ENCODE results near the gene ADIPOQ.
A peak's percentile ranks its signal among the peaks of the same experiment; 100 is the strongest.
"Not testable (repeated sequence)": the region's sequence is repeated elsewhere in the genome, so short reads cannot be mapped to it uniquely, and the experiment has no call there.

Gene ADIPOQ

GRCh38 chr3:186895406-186895805, 52.9 kb downstream of the ADIPOQ start:
- no peak for DNase-seq (ENCODE audit: low read depth)
- no peak overlapping the region for H3K4me3 ChIP-seq (ENCODE audit: control insufficient read depth, low read depth, low read length)
- TF ChIP-seq CTCF (conservative IDR thresholded peaks at IDR 0.05; ENCODE audit: control insufficient read depth, insufficient read depth, low read depth, low read length) = no peak

- no peak for TF ChIP-seq CTCF (conservative IDR thresholded peaks at IDR 0.05; ENCODE audit: control insufficient read depth, insufficient read depth, low read depth, low read length)
- no peak overlapping the region for H3K4me3 ChIP-seq (ENCODE audit: control insufficient read depth, low read depth, low read length)
- no peak for DNase-seq (ENCODE audit: low read depth)
Observed at GRCh38 chr3:186896006-186896405, 53.5 kb downstream of the ADIPOQ start.

- TF ChIP-seq CTCF (conservative IDR thresholded peaks at IDR 0.05; ENCODE audit: control insufficient read depth, insufficient read depth, low read depth, low read length) = no peak
- H3K4me3 ChIP-seq (ENCODE audit: control insufficient read depth, low read depth, low read length) = no peak overlapping the region
- DNase-seq (ENCODE audit: low read depth) = no peak
Observed at GRCh38 chr3:186896875-186897274, 54.4 kb downstream of the ADIPOQ start.

GRCh38 chr3:186901135-186901734, 58.7 kb downstream of the ADIPOQ start:
- peak; percentile 10 for DNase-seq (ENCODE audit: low read depth)
- TF ChIP-seq CTCF (conservative IDR thresholded peaks at IDR 0.05; ENCODE audit: control insufficient read depth, insufficient read depth, low read depth, low read length) = no peak
- no peak overlapping the region for H3K4me3 ChIP-seq (ENCODE audit: control insufficient read depth, low read depth, low read length)

GRCh38 chr3:186902154-186902553, 59.6 kb downstream of the ADIPOQ start:
- TF ChIP-seq CTCF (conservative IDR thresholded peaks at IDR 0.05; ENCODE audit: control insufficient read depth, insufficient read depth, low read depth, low read length) = no peak
- DNase-seq (ENCODE audit: low read depth) = no peak
- no peak overlapping the region for H3K4me3 ChIP-seq (ENCODE audit: control insufficient read depth, low read depth, low read length)

- no peak for TF ChIP-seq CTCF (conservative IDR thresholded peaks at IDR 0.05; ENCODE audit: control insufficient read depth, insufficient read depth, low read depth, low read length)
- DNase-seq (ENCODE audit: low read depth) = no peak
- H3K4me3 ChIP-seq (ENCODE audit: control insufficient read depth, low read depth, low read length) = no peak overlapping the region
Observed at GRCh38 chr3:186902713-186903112, 60.2 kb downstream of the ADIPOQ start.

GRCh38 chr3:186903676-186904075, 61.2 kb downstream of the ADIPOQ start:
- H3K4me3 ChIP-seq (ENCODE audit: control insufficient read depth, low read depth, low read length); DNase-seq (ENCODE audit: low read depth): not testable (repeated sequence)

GRCh38 chr3:186907075-186907474, 64.6 kb downstream of the ADIPOQ start:
- H3K4me3 ChIP-seq (ENCODE audit: control insufficient read depth, low read depth, low read length) = not testable (repeated sequence)

More at GRCh38 chr3:186907075-186907474, 64.6 kb downstream of the ADIPOQ start:
- DNase-seq (ENCODE audit: low read depth) = not testable (repeated sequence)
